Measurements from ENCODE around the gene CYTH2. TPM values are rescaled to one million over a fixed set of nuclear protein-coding genes. Genes with fewer than 3 reads are reported as not detected.
A peak's percentile ranks its signal among the peaks of the same experiment; 100 is the strongest.

Gene CYTH2
- total RNA-seq, 1 donor from 2014 or later: 42.0 TPM

DNA sequence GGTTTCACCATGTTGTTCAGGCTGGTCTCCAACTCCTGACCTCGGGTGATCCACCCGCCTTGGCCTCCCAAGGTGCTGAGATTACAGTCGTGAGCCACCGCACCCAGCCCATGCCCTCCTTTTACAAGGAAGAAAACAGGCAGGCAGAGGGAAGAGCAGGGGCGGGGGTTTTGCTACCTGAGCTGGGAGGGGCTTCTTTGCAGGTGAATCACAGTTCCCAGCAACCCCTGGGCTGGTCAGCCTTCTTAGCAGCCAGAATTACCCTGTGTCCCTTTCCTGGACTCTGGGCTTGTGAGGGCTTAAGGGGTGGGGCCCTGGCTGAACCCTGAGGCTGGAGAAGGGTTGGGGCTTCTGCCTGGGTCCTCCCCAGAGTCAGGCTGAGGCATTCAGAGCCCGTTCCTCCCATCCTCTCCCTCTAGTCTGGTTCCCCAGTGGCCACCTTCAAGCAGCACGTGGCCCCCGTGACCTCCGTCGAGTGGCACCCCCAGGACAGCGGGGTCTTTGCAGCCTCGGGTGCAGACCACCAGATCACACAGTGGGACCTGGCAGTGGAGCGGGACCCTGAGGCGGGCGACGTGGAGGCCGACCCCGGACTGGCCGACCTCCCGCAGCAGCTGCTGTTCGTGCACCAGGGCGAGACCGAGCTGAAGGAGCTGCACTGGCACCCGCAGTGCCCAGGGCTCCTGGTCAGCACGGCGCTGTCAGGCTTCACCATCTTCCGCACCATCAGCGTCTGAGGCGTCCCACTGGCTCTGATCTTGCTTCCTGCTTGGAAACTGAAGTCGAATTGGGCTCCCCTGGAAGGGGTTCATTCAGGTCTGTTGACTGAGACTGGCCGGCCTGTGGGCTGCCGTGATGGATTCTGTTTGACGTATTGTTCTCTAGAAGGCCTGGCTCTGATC lies 16.6 kb upstream of the CYTH2 start:
- DNase-seq (ENCODE audit: low read depth in 2 of 2): no peak

DNA sequence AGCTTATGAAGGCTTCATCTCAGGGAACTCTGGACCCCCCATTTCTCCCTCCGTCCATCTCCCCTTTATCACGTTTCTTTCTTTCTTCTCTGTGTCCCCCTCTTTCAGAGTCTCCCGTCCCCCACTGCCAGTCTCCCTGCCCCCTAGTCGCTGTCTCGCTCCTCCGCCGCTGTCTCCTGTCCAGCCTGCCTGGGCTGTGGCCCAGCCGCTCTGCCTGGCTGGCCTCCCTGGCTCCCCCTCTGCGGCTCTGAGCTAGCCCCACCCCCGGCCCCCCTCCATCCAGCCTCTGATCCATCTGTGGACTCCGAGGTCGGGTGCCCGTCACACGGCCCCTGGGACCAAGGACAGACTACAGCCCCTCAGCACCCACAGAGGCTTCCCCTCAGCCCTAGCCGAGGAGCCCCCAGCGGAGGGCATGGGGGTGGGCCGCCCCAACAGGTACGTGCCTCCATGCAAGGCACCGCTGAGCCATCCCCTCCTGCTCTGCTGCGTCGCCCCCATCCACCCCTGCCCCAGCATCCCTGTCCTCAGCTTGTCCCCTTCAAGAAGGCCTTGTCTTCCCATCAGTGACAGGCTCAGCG lies 14.9 kb upstream of the CYTH2 start:
- no peak for DNase-seq (ENCODE audit: low read depth in 2 of 2)

GRCh38 chr19:48455171-48455907 lies 13.8 kb upstream of the CYTH2 start, which contains the start of gene KCNJ14:
KCNJ14 (plus strand) TSS chr19:48455574; CDS start chr19:48461725, 6,151 bp downstream.
- no peak for DNase-seq (ENCODE audit: low read depth in 2 of 2)

GRCh38 chr19:48455908-48456562 lies 13.1 kb upstream of the CYTH2 start:
- DNase-seq (ENCODE audit: low read depth in 2 of 2): no peak

GRCh38 chr19:48456864-48457263 lies 12.3 kb upstream of the CYTH2 start:
- no peak for DNase-seq (ENCODE audit: low read depth in 2 of 2)

DNA sequence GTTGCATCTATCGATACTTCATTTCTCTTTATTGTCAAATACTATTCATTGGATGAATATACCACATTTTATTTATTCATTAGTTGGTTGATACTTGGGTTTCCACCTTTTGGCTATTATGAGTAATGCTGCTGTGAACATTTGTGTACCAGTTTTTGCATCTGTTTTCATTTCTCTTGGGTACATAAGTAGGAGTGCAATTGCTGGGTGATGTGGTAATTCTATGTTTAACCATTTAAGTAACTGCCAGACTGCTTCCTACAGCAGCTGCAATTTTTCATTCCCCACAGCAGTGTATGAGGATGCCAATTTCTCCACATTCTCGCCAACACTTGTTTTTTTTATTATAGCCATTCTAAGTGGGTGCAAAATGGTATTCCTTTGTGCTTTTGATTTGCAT lies 11.2 kb upstream of the CYTH2 start:
- no peak for DNase-seq (ENCODE audit: low read depth in 2 of 2)

DNA sequence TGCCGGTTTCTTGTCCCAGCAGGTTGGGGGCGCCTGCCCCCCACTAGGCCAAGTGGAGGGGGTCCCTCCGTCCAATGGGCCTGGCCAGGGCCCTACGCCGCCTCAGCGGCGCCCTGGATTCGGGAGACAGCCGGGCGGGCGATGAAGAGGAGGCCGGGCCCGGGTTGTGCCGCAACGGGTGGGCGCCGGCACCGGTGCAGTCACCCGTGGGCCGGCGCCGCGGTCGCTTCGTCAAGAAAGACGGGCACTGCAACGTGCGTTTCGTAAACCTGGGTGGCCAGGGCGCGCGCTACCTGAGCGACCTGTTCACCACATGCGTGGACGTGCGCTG lies 7.6 kb upstream of the CYTH2 start:
- no peak for DNase-seq (ENCODE audit: low read depth in 2 of 2)

- DNase-seq (ENCODE audit: low read depth in 2 of 2): no peak
Observed at GRCh38 chr19:48461982-48462655, 7.0 kb upstream of the CYTH2 start.

GRCh38 chr19:48465215-48465614 lies 4.0 kb upstream of the CYTH2 start:
- DNase-seq (ENCODE audit: low read depth in 2 of 2): no peak

DNA sequence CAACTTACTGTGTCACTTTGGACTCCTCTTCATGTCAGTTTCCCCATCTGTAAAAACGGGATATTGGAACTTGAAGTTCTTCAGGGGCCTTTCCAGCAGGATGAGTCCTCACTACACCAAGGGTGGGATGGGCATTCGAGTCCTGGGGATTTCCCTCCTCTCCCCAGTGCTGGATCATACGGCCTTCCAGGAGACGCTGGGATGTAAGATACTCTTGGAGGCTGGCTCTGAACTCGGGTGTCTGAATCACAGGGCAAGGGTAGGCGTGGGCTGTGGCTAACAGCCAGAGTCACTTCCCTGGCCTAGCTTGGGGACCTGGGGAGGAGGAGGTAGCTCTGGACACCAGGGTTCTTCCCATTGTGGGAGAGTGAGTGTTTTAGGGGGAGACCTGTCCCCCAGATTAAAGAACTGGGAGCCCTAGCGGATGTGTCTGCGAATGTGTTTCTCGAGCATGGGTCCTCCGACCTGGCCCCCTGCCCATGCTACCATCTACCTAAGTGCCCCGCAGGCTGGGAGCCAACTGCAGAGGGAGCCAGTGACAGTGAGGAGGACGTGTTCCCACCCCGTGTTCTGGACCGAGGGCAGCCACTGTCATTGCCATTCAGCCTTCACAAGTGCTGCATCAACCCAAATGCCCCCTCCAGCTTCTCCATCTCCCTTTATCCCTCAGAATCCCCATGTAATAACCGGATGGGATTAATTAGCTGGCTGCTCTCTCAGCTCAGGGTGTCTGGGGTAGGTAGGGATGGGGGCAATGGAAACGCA lies 2.4 kb upstream of the CYTH2 start:
- no peak for DNase-seq (ENCODE audit: low read depth in 2 of 2)

- peak; percentile 99 to 100 for DNase-seq (ENCODE audit: low read depth in 2 of 2)
Observed at GRCh38 chr19:48468772-48469288, 339 bp upstream of the CYTH2 start.

- no peak for DNase-seq (ENCODE audit: low read depth in 2 of 2)
Observed at GRCh38 chr19:48469934-48470680, 938 bp downstream of the CYTH2 start.

DNA sequence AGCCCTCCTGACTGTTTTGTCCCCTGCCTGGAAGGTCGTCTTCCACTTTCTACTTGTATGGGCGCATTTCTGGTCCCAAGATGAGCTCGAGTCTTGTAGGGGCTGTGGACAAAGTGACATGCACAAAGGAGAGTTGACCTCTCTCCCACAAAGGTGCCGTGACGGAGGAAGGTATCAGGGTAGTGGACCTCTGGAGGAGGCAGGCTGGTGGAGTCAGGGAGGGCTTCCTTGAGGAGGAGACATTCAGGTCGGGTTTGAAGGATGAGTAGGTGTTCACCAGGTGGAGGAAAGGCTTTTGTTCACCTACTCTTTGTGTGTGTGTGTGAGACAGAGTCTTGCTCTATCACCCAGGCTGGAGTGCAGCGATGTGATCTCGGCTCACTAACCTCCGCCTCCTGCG lies 1.7 kb downstream of the CYTH2 start:
- no peak for DNase-seq (ENCODE audit: low read depth in 2 of 2)

GRCh38 chr19:48471836-48472235 lies 2.7 kb downstream of the CYTH2 start:
- no peak for DNase-seq (ENCODE audit: low read depth in 2 of 2)

DNA sequence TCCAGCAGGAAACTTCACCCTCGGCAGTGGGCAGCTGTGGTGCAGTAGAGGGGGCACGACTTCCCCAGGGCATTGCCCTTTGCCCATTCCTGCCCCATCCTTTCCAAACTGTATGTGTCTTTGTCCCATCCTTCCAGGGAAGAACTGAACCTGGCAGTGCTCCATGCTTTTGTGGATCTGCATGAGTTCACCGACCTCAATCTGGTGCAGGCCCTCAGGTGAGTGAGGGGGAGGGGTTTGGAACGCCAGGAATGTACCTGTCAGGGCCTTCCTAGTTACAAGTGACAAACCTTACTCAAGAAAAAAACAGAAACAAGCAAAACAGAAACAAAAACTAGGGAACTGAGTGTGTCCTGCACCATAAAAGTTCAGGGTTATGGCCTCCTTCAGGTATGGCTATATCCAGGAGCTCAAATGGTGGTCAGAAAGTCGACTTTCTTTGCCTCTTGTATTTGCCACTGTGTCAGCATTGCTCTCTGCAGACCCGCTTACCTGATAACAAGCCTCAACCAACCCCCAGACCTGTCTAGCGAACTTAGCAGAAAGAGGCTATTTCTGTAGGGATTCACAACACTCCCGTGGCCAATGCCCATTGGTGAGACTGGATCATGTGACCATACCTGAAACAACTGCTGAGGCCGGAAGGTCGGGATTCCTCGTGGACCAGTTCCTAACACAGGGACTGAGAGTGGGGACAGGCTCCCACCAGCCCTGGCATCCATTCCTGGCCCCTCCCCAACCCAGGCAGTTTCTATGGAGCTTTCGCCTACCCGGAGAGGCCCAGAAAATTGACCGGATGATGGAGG lies 4.2 kb downstream of the CYTH2 start:
- DNase-seq (ENCODE audit: low read depth in 2 of 2): no peak

- DNase-seq (ENCODE audit: low read depth in 2 of 2): no peak
Observed at GRCh38 chr19:48474084-48474592, 5.0 kb downstream of the CYTH2 start.

GRCh38 chr19:48475369-48476068 lies 6.3 kb downstream of the CYTH2 start:
- no peak for DNase-seq (ENCODE audit: low read depth in 2 of 2)

DNA sequence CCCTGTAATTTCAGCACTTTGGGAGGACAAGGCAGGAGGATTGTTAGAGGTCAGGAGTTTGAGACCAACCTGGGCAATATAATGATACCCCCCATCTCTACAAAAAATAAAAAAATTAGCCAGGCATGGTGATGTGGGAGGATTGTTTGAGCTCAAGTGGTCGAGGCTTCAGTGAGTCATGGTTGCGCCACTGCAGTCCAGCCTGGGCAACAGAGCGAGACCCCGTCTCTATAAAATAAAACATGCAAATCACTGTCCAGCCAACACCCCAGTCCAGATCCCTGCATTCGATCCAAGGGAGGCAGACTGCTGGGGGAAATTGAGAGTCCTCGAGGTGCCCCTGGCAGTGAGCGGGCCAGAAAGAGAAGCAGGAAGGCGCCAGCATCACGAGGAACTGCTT lies 7.0 kb downstream of the CYTH2 start:
- DNase-seq (ENCODE audit: low read depth in 2 of 2): no peak
